OCI-LY3 (cell line): ENCODE data around the gene BBS12.

Source experiments
- CTCF ChIP-seq: fragments of 200-600, 300-600 bp; sonication (generic); IDR thresholded peaks from 2 replicates; pipeline ENCODE4 v1.5.1; 2014; ENCODE audit warnings: antibody characterized with exemption, low read length, low read depth
- EZH2phosphoT487 ChIP-seq: fragments of 200-600 bp; shearing (Covaris generic); IDR thresholded peaks from 2 replicates; pipeline ENCODE4 v1.6.1; 2018; ENCODE audit warnings: antibody characterized with exemption, mixed run types, low read depth

- TF ChIP-seq CTCF (no peak), EZH2phosphoT487 (no peak)
Measured at GRCh38 chr4:122712782-122713181, 19.7 kb upstream of the BBS12 start.
